ENCODE measurements around the gene POLR2F.
"Not testable (repeated sequence)": the region's sequence is repeated elsewhere in the genome, so short reads cannot be mapped to it uniquely, and the experiment has no call there.

DNA sequence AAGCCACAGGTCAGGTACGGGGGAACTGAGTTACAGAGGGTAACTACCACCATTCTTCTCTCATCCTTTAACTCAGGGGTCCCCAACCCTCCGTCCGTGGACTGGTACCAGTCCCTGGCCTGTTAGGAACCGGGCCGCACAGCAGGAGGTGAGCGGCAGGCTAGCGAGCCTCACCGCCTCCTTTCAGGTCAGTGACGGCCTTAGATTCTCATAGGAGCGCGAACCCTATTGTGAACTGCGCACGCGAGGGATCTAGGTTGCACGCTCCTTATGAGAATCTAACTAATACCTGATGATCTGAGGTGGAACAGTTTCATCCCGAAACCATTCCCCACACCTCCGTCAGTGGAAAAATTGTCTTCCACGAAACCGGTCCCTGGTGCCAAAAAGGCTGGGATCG is 870 bp upstream of the POLR2F start:
- TF ChIP-seq YY1 (IDR thresholded peaks at IDR 0.05; ENCODE audit: insufficient read depth, insufficient read length); ZNF274 (IDR thresholded peaks at IDR 0.05; ENCODE audit: low read depth, low read length): not testable (repeated sequence)
